CD14-positive monocyte (primary cell): ENCODE measurements around the gene TULP1. TPM values are rescaled to one million over a fixed set of nuclear protein-coding genes. Genes with fewer than 3 reads are reported as not detected.

Experiments used
- DNase-seq, 3 donors: peaks; one replicate each; pipeline ENCODE4 v3.0.0-alpha.2; 2011 to 2022
- H2AFZ ChIP-seq: 2 replicates; pipeline ENCODE4 v1.6.0; 2012; ENCODE audit warnings: mild to moderate bottlenecking, low read depth, low read length, inconsistent platforms; ENCODE audit not compliant: insufficient read depth, poor library complexity, severe bottlenecking
- H3K27ac ChIP-seq, 2 donors: 1 replicate in 1 of 2; 2 replicates in 1 of 2; pipeline ENCODE4 v1.5.1; 2012 to 2013; ENCODE audit warnings: low read length in 2 of 2, control low read depth in 1 of 2, inconsistent platforms in 1 of 2, low read depth in 1 of 2, mild to moderate bottlenecking in 1 of 2
- H3K27me3 ChIP-seq, 2 donors: one replicate each; pipeline versions ENCODE4 v1.6.0 to v1.6.1; 2011 to 2013; ENCODE audit warnings: low read length in 2 of 2; ENCODE audit not compliant: control insufficient read depth in 2 of 2, insufficient read depth in 2 of 2
- H3K36me3 ChIP-seq, 2 donors: replicated peaks in 1 of 2; 1 replicate in 1 of 2; 2 replicates in 1 of 2; pipeline versions ENCODE4 v1.5.1 to v1.6.1; 2012 to 2013; ENCODE audit warnings: low read length in 2 of 2, control low read depth in 1 of 2, inconsistent platforms in 1 of 2, mild to moderate bottlenecking in 1 of 2; ENCODE audit not compliant: insufficient read depth in 2 of 2, control insufficient read depth in 1 of 2
- H3K4me1 ChIP-seq, 2 donors: 1 replicate in 1 of 2; 2 replicates in 1 of 2; pipeline versions ENCODE4 v1.5.1 to v1.6.1; 2012 to 2013; ENCODE audit warnings: low read length in 2 of 2, control low read depth in 1 of 2, inconsistent platforms in 1 of 2, mild to moderate bottlenecking in 1 of 2, moderate library complexity in 1 of 2; ENCODE audit not compliant: insufficient read depth in 2 of 2, control insufficient read depth in 1 of 2
- H3K4me2 ChIP-seq: replicated peaks from 2 replicates; pipeline ENCODE3; 2012; ENCODE audit warnings: low read length, moderate library complexity, mild to moderate bottlenecking; ENCODE audit not compliant: poor library complexity, severe bottlenecking; ENCODE audit errors: extremely low read depth
- H3K4me3 ChIP-seq, 3 experiments: fragments of 200-600 bp in 1 of 3; sonication (generic) in 1 of 3; replicated peaks in 1 of 3; 1 replicate in 2 of 3; 2 replicates in 1 of 3; pipeline ENCODE4 v1.5.1; 2011 to 2013; ENCODE audit warnings: low read length in 3 of 3, mild to moderate bottlenecking in 3 of 3, control low read depth in 2 of 3, low read depth in 2 of 3, inconsistent platforms in 1 of 3, moderate library complexity in 1 of 3
- H3K79me2 ChIP-seq: 2 replicates; pipeline ENCODE4 v1.6.0; 2012; ENCODE audit warnings: mild to moderate bottlenecking, control low read depth, inconsistent platforms, low read length, moderate library complexity; ENCODE audit not compliant: insufficient read depth
- H3K9ac ChIP-seq: 2 replicates; pipeline ENCODE4 v1.6.0; 2017; ENCODE audit warnings: low read length, mild to moderate bottlenecking; ENCODE audit not compliant: insufficient read depth, poor library complexity, severe bottlenecking
- H3K9me3 ChIP-seq, 2 donors: replicated peaks in 1 of 2; 1 replicate in 1 of 2; 2 replicates in 1 of 2; pipeline versions ENCODE4 v1.5.1 to v1.6.1; 2012 to 2013; ENCODE audit warnings: low read length in 2 of 2, control low read depth in 1 of 2; ENCODE audit not compliant: control insufficient read depth in 1 of 2, insufficient read depth in 1 of 2
- H4K20me1 ChIP-seq: 2 replicates; pipeline ENCODE4 v1.6.0; 2012; ENCODE audit warnings: mild to moderate bottlenecking, low read length, control low read depth, moderate library complexity; ENCODE audit not compliant: insufficient read depth
- H3K27ac Mint-ChIP-seq, 7 donors: one replicate each; pipeline ENCODE4 v1.8.0; 2020; ENCODE audit warnings: mild to moderate bottlenecking in 7 of 7, mixed read lengths in 7 of 7, moderate library complexity in 6 of 7, inconsistent platforms in 2 of 7
- H3K27me3 Mint-ChIP-seq, 3 donors: one replicate each; pipeline ENCODE4 v1.8.0; 2021 to 2022; ENCODE audit warnings: low read depth in 3 of 3, mild to moderate bottlenecking in 3 of 3, mixed read lengths in 3 of 3, moderate library complexity in 3 of 3, inconsistent platforms in 1 of 3
- H3K36me3 Mint-ChIP-seq, 2 donors: one replicate each; pipeline ENCODE4 v1.8.0; 2020; ENCODE audit warnings: mixed read lengths in 2 of 2, inconsistent platforms in 1 of 2, mild to moderate bottlenecking in 1 of 2
- H3K4me1 Mint-ChIP-seq: one replicate; pipeline ENCODE4 v1.8.0; 2020; ENCODE audit warnings: mild to moderate bottlenecking, mixed read lengths
- H3K4me3 Mint-ChIP-seq, 2 donors: one replicate each; pipeline ENCODE4 v1.8.0; 2020; ENCODE audit warnings: mild to moderate bottlenecking in 2 of 2, mixed read lengths in 2 of 2, moderate library complexity in 1 of 2
- H3K9me3 Mint-ChIP-seq, 7 donors: one replicate each; pipeline ENCODE4 v1.8.0; 2020 to 2022; ENCODE audit warnings: mixed read lengths in 7 of 7, mild to moderate bottlenecking in 6 of 7, moderate library complexity in 6 of 7, inconsistent platforms in 2 of 7
- WGBS: methylation state at CpG from one replicate; pipeline ENCODE4 v1.1.5; 2013; ENCODE audit warnings: missing lambda C conversion rate; ENCODE audit not compliant: insufficient coverage; 5-methylcytosine and 5-hydroxymethylcytosine counted together
- intact Hi-C, 2 donors: fragments of 100-400 bp; cut with micrococcal nuclease; formaldehyde crosslinking; loops; one replicate each; pipeline versions ENCODE4 v1.15.0 to v1.15.1; 2023
- polyA plus RNA-seq, 3 donors: library from polyadenylated mRNA; depleted of rRNA in 1 of 3; unstranded in 2 of 3; stranded (reverse) in 1 of 3; fragments of 300-500 nt in 2 of 3; fragments of >200 nt in 1 of 3; fragmentation: Illumina TruSeq in 2 of 3; gene quantifications; 1 replicate in 2 of 3; 2 replicates in 1 of 3; pipeline ENCODE4 v1.2.3, GENCODE V29; 2012 to 2021
- TF ChIP-seq, protein P1 (sequence below): fragments of 200-600 bp; IDR thresholded peaks from one replicate; pipeline ENCODE4 v1.8.0; 2022; ENCODE audit warnings: antibody characterized with exemption, mild to moderate bottlenecking

TULP1 gene
- polyA plus RNA-seq, 3 donors: not detected

DNA sequence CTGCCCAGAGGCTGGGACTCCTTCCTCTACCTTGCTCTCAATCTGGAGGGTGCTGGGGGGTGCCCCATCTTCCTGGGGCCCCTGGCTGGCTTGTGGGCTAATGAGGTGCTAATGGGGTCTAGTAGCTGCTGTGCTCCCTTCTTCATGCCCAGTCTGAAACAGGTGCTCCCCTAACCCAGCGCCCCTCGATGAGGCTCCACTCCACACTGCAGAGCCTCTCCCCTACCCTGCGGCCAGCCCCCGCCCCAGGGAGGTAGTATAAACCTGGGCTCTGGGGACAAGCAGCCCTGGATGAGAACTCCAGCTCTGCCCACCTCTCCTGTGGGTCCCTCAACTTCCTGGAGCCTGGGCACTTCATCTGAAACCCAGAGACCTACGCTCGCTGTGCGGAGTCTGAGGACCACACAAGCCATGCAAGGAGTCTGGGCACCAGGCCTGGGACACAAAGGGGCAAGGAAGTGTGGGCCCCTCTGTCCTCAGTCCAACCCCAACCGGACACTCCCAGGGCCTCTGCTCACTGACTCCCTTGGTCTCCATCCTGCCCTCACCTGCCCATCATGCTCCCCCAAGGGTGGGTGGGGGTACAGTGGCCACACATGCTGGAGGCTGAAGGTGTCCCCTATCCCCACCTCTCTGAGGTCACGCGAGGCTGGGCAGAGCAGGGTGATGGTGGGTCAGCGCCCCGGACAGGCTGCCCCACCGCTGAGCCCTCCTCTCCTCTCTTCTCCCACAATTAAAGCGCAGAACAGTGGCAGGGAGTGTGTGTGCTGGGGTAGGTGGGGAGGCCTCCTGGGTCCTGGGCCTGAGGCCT, 38.4 kb downstream of the TULP1 start:
- Histone ChIP-seq H3K36me3 (peaks cover 34 to 49% of the 10 kb centered on the region in 2 donors), H2AFZ (no peak overlapping the region), H3K9me3 (no peaks in the 10 kb centered on the region), H3K79me2 (peaks cover 17% of the 10 kb centered on the region), H4K20me1 (peaks cover 44% of the 10 kb centered on the region), H3K27me3 (no peaks in the 10 kb centered on the region), H3K27ac (no peak overlapping the region), H3K4me2 (no peak overlapping the region), H3K9ac (no peak overlapping the region), H3K4me1 (peaks cover 11 to 14% of the 10 kb centered on the region in 2 donors), H3K4me3 (no peak overlapping the region)
- 92% methylated on average over 6 of the region's 14 CpGs for WGBS
- peaks cover 0 to 3% (median 0%) of the 10 kb centered on the region in 7 donors for H3K9me3 Mint-ChIP-seq
- intact Hi-C loops: no loop called here
- no peak overlapping the region for H3K4me3 Mint-ChIP-seq
- H3K27ac Mint-ChIP-seq: peak overlapping the region in 3 of 7 donors; percentile 7 to 69 (median 30)
- H3K36me3 Mint-ChIP-seq: peaks cover 40 to 52% of the 10 kb centered on the region in 2 donors
- peaks cover 27% of the 10 kb centered on the region for H3K4me1 Mint-ChIP-seq
- TF ChIP-seq, protein P1, sequence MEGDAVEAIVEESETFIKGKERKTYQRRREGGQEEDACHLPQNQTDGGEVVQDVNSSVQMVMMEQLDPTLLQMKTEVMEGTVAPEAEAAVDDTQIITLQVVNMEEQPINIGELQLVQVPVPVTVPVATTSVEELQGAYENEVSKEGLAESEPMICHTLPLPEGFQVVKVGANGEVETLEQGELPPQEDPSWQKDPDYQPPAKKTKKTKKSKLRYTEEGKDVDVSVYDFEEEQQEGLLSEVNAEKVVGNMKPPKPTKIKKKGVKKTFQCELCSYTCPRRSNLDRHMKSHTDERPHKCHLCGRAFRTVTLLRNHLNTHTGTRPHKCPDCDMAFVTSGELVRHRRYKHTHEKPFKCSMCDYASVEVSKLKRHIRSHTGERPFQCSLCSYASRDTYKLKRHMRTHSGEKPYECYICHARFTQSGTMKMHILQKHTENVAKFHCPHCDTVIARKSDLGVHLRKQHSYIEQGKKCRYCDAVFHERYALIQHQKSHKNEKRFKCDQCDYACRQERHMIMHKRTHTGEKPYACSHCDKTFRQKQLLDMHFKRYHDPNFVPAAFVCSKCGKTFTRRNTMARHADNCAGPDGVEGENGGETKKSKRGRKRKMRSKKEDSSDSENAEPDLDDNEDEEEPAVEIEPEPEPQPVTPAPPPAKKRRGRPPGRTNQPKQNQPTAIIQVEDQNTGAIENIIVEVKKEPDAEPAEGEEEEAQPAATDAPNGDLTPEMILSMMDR: no peak
- no peak for DNase-seq
- peaks cover 0 to 5% (median 5%) of the 10 kb centered on the region in 3 donors for H3K27me3 Mint-ChIP-seq

DNA sequence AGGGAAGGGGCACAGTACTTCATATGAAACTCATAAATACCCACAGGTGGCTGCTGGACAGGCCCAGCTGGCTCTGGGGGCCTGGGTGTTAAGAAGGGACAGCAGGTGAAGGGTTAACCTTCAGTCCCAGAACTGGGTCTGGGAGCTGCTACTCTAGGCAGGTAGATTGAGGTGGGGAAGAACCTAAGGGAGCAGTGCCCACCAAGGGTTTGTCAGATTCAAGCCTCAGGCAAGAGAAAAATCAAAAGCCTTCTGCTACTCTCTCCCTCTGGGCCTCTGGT, 38.9 kb downstream of the TULP1 start:
- peaks cover 50% of the 10 kb centered on the region for H4K20me1 ChIP-seq
- peak overlapping the region in 1 of 7 donors; percentile 30 for H3K27ac Mint-ChIP-seq
- intact Hi-C loops: no loop called here

More for the DNA sequence above, 38.9 kb downstream of the TULP1 start:
- Histone ChIP-seq H3K36me3 (peaks cover 34 to 49% of the 10 kb centered on the region in 2 donors), H3K9me3 (no peaks in the 10 kb centered on the region), H3K4me1 (peaks cover 16 to 20% of the 10 kb centered on the region in 2 donors), H3K27me3 (no peaks in the 10 kb centered on the region), H3K4me2 (no peak overlapping the region), H3K9ac (no peak overlapping the region), H3K4me3 (no peak overlapping the region), H3K27ac (no peak overlapping the region), H3K79me2 (peaks cover 23% of the 10 kb centered on the region), H2AFZ (no peak overlapping the region)
- H3K9me3 Mint-ChIP-seq: peaks cover 0 to 3% (median 0%) of the 10 kb centered on the region in 7 donors
- no peak for DNase-seq
- H3K4me1 Mint-ChIP-seq: peaks cover 29% of the 10 kb centered on the region
- peaks cover 0 to 6% (median 5%) of the 10 kb centered on the region in 3 donors for H3K27me3 Mint-ChIP-seq
- TF ChIP-seq, protein P1: no peak
- peaks cover 41 to 53% of the 10 kb centered on the region in 2 donors for H3K36me3 Mint-ChIP-seq
- no peak overlapping the region for H3K4me3 Mint-ChIP-seq
